Raji (cell line): ENCODE data around the gene GUCA1C.

Experiments used
- POLR2A ChIP-seq: IDR thresholded peaks from 2 replicates; pipeline ENCODE4 v1.6.1; 2011; ENCODE audit warnings: low read depth, low read length, control low read depth; ENCODE audit not compliant: insufficient read depth

GUCA1C gene

GRCh38 chr3:108877901-108878300 is 75.8 kb downstream of the GUCA1C start:
- TF ChIP-seq POLR2A, result no peak

DNA sequence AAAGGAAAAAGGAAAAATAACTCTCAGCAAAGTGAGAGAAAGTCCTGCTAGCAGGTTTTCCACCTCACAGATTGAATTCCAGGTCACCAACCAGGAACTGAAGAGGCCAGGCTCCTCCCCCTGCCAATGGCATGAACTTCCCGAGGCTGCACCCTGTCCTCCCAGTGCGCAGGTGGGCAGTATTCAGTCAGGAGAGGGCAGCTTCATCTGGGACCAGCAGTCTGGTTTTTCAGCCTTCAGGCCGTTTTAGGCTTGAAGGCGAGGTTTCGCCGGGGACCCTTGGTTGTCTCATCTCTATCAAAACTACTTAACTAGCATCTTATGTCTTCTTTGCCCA is 89.9 kb downstream of the GUCA1C start:
- no peak for TF ChIP-seq POLR2A

- no peak for TF ChIP-seq POLR2A
These were observed 90.5 kb downstream of the GUCA1C start for GRCh38 chr3:108862865-108863798.

DNA sequence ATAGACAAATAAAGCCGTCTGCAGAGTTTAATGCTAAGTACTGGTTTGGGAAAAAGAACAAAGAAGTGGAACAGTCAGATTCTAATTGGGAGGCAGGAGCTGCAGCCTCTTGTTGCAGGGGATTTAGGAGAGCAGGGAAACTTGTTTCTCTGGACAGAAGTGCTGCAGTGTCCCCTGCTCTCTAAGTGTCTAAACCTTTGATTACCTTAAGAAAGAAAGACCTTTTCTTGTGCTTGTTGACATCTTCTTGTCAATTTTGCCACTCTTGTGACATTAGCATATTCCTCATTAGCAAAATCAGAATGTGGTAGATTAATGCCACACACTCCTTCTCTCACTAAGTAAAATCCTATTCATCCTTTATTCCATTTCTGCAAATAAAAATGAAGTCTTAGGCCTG is 92.3 kb downstream of the GUCA1C start:
- no peak for TF ChIP-seq POLR2A
